ENCODE data around the gene TMEM145.

DNA sequence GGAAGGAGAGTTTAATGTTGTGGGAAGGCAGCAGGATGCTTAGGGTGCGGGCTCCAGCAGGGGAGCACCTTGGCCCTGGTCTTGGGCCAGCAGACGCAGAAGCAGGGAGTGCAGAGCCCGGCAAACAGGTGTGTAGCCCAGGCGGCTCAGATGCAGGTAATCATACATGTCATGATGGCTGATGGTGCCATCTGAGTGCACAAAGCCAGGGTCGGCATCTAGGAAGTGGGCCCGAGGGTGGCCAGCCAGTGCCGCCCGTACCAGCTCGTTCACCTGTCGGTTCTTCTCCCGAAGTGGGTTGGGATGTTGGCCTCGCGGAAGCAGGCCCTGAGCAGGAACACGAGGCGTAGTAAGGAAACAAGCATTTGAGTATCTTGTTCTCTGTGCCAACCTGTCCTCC lies 16.1 kb upstream of the TMEM145 start:
- TF ChIP-seq POLR2AphosphoS5 (IDR thresholded peaks at IDR 0.05; ENCODE audit: low read depth, low read length), result 0 out of 2 replicates have a peak, but pooled peaks have one; percentile 7
- TF ChIP-seq, protein P1, sequence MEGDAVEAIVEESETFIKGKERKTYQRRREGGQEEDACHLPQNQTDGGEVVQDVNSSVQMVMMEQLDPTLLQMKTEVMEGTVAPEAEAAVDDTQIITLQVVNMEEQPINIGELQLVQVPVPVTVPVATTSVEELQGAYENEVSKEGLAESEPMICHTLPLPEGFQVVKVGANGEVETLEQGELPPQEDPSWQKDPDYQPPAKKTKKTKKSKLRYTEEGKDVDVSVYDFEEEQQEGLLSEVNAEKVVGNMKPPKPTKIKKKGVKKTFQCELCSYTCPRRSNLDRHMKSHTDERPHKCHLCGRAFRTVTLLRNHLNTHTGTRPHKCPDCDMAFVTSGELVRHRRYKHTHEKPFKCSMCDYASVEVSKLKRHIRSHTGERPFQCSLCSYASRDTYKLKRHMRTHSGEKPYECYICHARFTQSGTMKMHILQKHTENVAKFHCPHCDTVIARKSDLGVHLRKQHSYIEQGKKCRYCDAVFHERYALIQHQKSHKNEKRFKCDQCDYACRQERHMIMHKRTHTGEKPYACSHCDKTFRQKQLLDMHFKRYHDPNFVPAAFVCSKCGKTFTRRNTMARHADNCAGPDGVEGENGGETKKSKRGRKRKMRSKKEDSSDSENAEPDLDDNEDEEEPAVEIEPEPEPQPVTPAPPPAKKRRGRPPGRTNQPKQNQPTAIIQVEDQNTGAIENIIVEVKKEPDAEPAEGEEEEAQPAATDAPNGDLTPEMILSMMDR (IDR thresholded peaks at IDR 0.05), result no peak

All from Panc1 (cell line).